Measurements from ENCODE around the gene OMA1.

DNA sequence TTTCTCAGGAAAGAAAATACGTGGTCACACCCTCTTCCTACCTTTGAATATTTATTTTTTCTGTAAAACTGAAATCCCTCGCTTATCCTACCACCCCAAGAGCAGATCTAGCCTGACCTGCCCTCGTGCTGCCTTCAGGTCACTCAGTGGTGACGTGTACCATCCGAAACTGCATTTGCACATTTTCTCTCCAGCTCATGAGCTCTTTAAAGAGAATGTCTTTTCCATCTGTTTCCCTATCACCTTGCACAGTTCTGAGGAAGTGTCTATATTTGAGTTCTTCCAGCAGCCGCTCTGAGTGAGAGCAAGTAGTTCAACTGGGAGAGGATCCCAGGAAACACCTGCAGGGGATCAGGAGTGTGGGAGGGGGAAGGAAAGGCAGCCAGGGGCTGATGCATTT, 91.7 kb downstream of the OMA1 start:
- no peak for TF ChIP-seq CTCF (conservative IDR thresholded peaks at IDR 0.05 in 1 of 2, IDR thresholded peaks at IDR 0.05 in 1 of 2; ENCODE audit: low read depth in 1 of 2, low read length in 2 of 2)
- no peak for TF ChIP-seq EZH2 (IDR thresholded peaks at IDR 0.05; ENCODE audit: low read length, missing control alignments)
